HepG2 (cell line): ENCODE data around the gene CBY1. TPM values are rescaled to one million over a fixed set of nuclear protein-coding genes. Genes with fewer than 3 reads are reported as not detected.

Source experiments
- DPF2 ChIP-seq: sonication (generic); formaldehyde crosslinking; IDR thresholded peaks from 2 replicates; pipeline ENCODE4 v1.4.0; 2020; ENCODE audit warnings: mild to moderate bottlenecking, low read depth, missing genetic modification reagents, borderline replicate concordance
- ERF ChIP-seq: IDR thresholded peaks from 2 replicates; pipeline ENCODE4 v1.6.1; 2018; ENCODE audit warnings: missing biosample characterization, missing genetic modification reagents
- GATAD2A ChIP-seq: IDR thresholded peaks from 2 replicates; pipeline ENCODE4 v1.6.1; 2016
- HES4 ChIP-seq: sonication (generic); formaldehyde crosslinking; IDR thresholded peaks from 2 replicates; pipeline ENCODE4 v1.9.0; 2021; ENCODE audit warnings: mild to moderate bottlenecking, missing genetic modification reagents, borderline replicate concordance
- HMG20B ChIP-seq: conservative IDR thresholded peaks from 2 replicates; pipeline ENCODE4 v1.6.1; 2016; ENCODE audit warnings: missing genetic modification reagents, missing compliant biosample characterization
- IRX3 ChIP-seq: sonication (generic); formaldehyde crosslinking; IDR thresholded peaks from 2 replicates; pipeline ENCODE4 v1.8.1; 2023; ENCODE audit warnings: mild to moderate bottlenecking, low read depth, missing genetic modification reagents, borderline replicate concordance
- KDM3A ChIP-seq: IDR thresholded peaks from 2 replicates; pipeline ENCODE4 v1.6.1; 2018; ENCODE audit warnings: low read depth, missing compliant biosample characterization
- KLF9 ChIP-seq: IDR thresholded peaks from 2 replicates; pipeline ENCODE4 v1.6.1; 2016; ENCODE audit warnings: low read depth
- MAZ ChIP-seq, 2 experiments: sonication (generic) in 1 of 2; formaldehyde crosslinking in 1 of 2; IDR thresholded peaks; 2 replicates each; pipeline versions ENCODE4 v1.5.0 to v1.6.1; 2012 to 2020; ENCODE audit warnings: low read depth in 2 of 2, mild to moderate bottlenecking in 2 of 2, borderline replicate concordance in 1 of 2, improper control_type of control experiment in 1 of 2, low read length in 1 of 2, missing genetic modification reagents in 1 of 2, moderate library complexity in 1 of 2
- MTA3 ChIP-seq: sonication (generic); formaldehyde crosslinking; IDR thresholded peaks from 2 replicates; pipeline ENCODE4 v1.4.0; 2020; ENCODE audit warnings: missing genetic modification reagents
- MXD4 ChIP-seq: IDR thresholded peaks from 2 replicates; pipeline ENCODE4 v1.6.1; 2016; ENCODE audit warnings: mild to moderate bottlenecking, missing biosample characterization, missing genetic modification reagents
- MYC ChIP-seq: sonication (generic); formaldehyde crosslinking; IDR thresholded peaks from 2 replicates; pipeline ENCODE4 v1.9.0; 2021; ENCODE audit warnings: missing genetic modification reagents, borderline replicate concordance
- NFKBIZ ChIP-seq: IDR thresholded peaks from 2 replicates; pipeline ENCODE4 v1.6.1; 2018; ENCODE audit warnings: missing genetic modification reagents, missing compliant biosample characterization
- PAF1 ChIP-seq: IDR thresholded peaks from 2 replicates; pipeline ENCODE4 v1.6.1; 2016; ENCODE audit warnings: missing genetic modification reagents, missing compliant biosample characterization
- PHF21A ChIP-seq: sonication (generic); formaldehyde crosslinking; IDR thresholded peaks from 2 replicates; pipeline ENCODE4 v1.5.0; 2020; ENCODE audit warnings: mild to moderate bottlenecking, missing genetic modification reagents
- SRSF1 ChIP-seq: fragments of 200-400 bp; formaldehyde crosslinking; optimal IDR thresholded peaks from 2 replicates; pipeline ENCODE3; 2017; ENCODE audit warnings: mild to moderate bottlenecking, low read depth, low read length, moderate library complexity
- TFE3 ChIP-seq: IDR thresholded peaks from 2 replicates; pipeline ENCODE4 v1.6.1; 2016
- TOE1 ChIP-seq: sonication (generic); formaldehyde crosslinking; IDR thresholded peaks from 2 replicates; pipeline ENCODE4 v1.4.0; 2020; ENCODE audit warnings: mild to moderate bottlenecking, missing genetic modification reagents
- TRIM24 ChIP-seq: sonication (generic); formaldehyde crosslinking; IDR thresholded peaks from 2 replicates; pipeline ENCODE4 v1.8.0; 2022; ENCODE audit warnings: mild to moderate bottlenecking, missing genetic modification reagents
- ZNF160 ChIP-seq: sonication (generic); formaldehyde crosslinking; IDR thresholded peaks from 2 replicates; pipeline ENCODE4 v1.8.0; 2022; ENCODE audit warnings: mild to moderate bottlenecking, inconsistent platforms, missing genetic modification reagents
- ZNF264 ChIP-seq: sonication (generic); formaldehyde crosslinking; IDR thresholded peaks from 2 replicates; pipeline ENCODE4 v1.4.0; 2020; ENCODE audit warnings: missing genetic modification reagents
- ZNF547 ChIP-seq: sonication (generic); formaldehyde crosslinking; IDR thresholded peaks from 2 replicates; pipeline ENCODE4 v1.5.1; 2020; ENCODE audit warnings: mild to moderate bottlenecking, missing genetic modification reagents
- ZNF670 ChIP-seq: sonication (generic); formaldehyde crosslinking; IDR thresholded peaks from 2 replicates; pipeline ENCODE4 v1.8.0; 2022; ENCODE audit warnings: mild to moderate bottlenecking, missing genetic modification reagents, borderline replicate concordance
- ZNF710 ChIP-seq: sonication (generic); formaldehyde crosslinking; IDR thresholded peaks from 2 replicates; pipeline ENCODE4 v1.5.0; 2020; ENCODE audit warnings: mild to moderate bottlenecking, missing genetic modification reagents, borderline replicate concordance
- ZNF788 ChIP-seq: sonication (generic); formaldehyde crosslinking; IDR thresholded peaks from 2 replicates; pipeline ENCODE4 v1.5.0; 2020; ENCODE audit warnings: mild to moderate bottlenecking, missing genetic modification reagents, borderline replicate concordance
- polyA plus RNA-seq, 8 experiments: library from polyadenylated mRNA; depleted of rRNA in 3 of 8; stranded (reverse) in 7 of 8; unstranded in 1 of 8; fragments of >200 nt; fragmentation: Illumina TruSeq in 4 of 8; extraction: Trizol in 4 of 8; gene quantifications; 2 replicates each; pipeline versions ENCODE4 v1.2.1 to v1.2.3, GENCODE V29; 2011 to 2016; ENCODE audit warnings: low read depth in 4 of 8, missing spikeins in 1 of 8, mixed read lengths in 1 of 8; ENCODE audit not compliant: insufficient read depth in 1 of 8
- total RNA-seq, 5 experiments: library from RNA; depleted of rRNA; stranded (reverse); fragments of >200 nt; fragmentation: Illumina TruSeq; extraction: Trizol; gene quantifications; 2 replicates each; pipeline ENCODE4 v1.2.3, GENCODE V29; 2016; ENCODE audit warnings: low read depth in 1 of 5
- TF ChIP-seq, protein P1 (sequence below): sonication (generic); formaldehyde crosslinking; IDR thresholded peaks from 2 replicates; pipeline ENCODE4 v1.4.0; 2020; ENCODE audit warnings: mild to moderate bottlenecking, missing genetic modification reagents
- TF ChIP-seq, protein P2 (sequence below): sonication (generic); formaldehyde crosslinking; IDR thresholded peaks from 2 replicates; pipeline ENCODE4 v1.8.1; 2023; ENCODE audit warnings: mild to moderate bottlenecking, inconsistent platforms, moderate library complexity, missing genetic modification reagents, borderline replicate concordance

Gene CBY1
- total and polyA plus RNA-seq, 2 of the 13 experiments (the other 11 are each of a cell fraction or from before 2014, with no cell fraction given), result 19.7 to 20.3 TPM

- TF ChIP-seq TRIM24 (CRISPR knock-in tag) (no peak), ZNF547 (CRISPR knock-in tag) (no peak), IRX3 (CRISPR knock-in tag) (no peak), MAZ (IDR thresholded peaks at IDR 0.05; ENCODE audit: borderline replicate concordance, low read depth, low read length) (no peak), MAZ (CRISPR knock-in tag; IDR thresholded peaks at IDR 0.05; ENCODE audit: low read depth) (no peak), MTA3 (CRISPR knock-in tag) (no peak), MXD4 (CRISPR knock-in tag) (no peak), TOE1 (CRISPR knock-in tag) (no peak), ZNF710 (CRISPR knock-in tag) (peak; percentile 64; the same call in 1 of the 2 replicates), TFE3 (CRISPR knock-in tag) (0 out of 2 replicates have a peak, but pooled peaks have one; percentile 48), ZNF264 (CRISPR knock-in tag) (0 out of 2 replicates have a peak, but pooled peaks have one; percentile 19), GATAD2A (CRISPR knock-in tag) (peak; percentile 81), ZNF160 (CRISPR knock-in tag) (no peak), MYC (no peak), ERF (CRISPR knock-in tag) (0 out of 2 replicates have a peak, but pooled peaks have one; percentile 31), PHF21A (CRISPR knock-in tag) (no peak), KLF9 (CRISPR knock-in tag) (no peak), HMG20B (CRISPR knock-in tag) (no peak), HES4 (CRISPR knock-in tag) (no peak), PAF1 (CRISPR knock-in tag) (no peak), ZNF670 (CRISPR knock-in tag) (no peak), NFKBIZ (CRISPR knock-in tag) (0 out of 2 replicates have a peak, but pooled peaks have one; percentile 28), SRSF1 (no peak), DPF2 (CRISPR knock-in tag) (peak; percentile 74), ZNF788 (CRISPR knock-in tag) (no peak), KDM3A (CRISPR knock-in tag) (no peak)
- TF ChIP-seq, protein P1, sequence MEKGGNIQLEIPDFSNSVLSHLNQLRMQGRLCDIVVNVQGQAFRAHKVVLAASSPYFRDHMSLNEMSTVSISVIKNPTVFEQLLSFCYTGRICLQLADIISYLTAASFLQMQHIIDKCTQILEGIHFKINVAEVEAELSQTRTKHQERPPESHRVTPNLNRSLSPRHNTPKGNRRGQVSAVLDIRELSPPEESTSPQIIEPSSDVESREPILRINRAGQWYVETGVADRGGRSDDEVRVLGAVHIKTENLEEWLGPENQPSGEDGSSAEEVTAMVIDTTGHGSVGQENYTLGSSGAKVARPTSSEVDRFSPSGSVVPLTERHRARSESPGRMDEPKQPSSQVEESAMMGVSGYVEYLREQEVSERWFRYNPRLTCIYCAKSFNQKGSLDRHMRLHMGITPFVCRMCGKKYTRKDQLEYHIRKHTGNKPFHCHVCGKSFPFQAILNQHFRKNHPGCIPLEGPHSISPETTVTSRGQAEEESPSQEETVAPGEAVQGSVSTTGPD (CRISPR knock-in tag), result no peak
- TF ChIP-seq, protein P2, sequence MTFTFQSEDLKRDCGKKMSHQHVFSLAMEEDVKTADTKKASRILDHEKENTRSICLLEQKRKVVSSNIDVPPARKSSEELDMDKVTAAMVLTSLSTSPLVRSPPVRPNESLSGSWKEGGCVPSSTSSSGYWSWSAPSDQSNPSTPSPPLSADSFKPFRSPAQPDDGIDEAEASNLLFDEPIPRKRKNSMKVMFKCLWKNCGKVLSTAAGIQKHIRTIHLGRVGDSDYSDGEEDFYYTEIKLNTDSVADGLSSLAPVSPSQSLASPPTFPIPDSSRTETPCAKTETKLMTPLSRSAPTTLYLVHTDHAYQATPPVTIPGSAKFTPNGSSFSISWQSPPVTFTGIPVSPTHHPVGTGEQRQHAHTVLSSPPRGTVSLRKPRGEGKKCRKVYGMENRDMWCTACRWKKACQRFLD (CRISPR knock-in tag), result no peak
Observed at GRCh38 chr22:38707346-38707745, 50.9 kb downstream of the CBY1 start (continued).
